SIG-M5 (cell line): ENCODE results near the gene ALDOC.

Experiments
- DNase-seq: peaks from one replicate; lab custom pipeline; 2025; lab: John Stamatoyannopoulos, UW

The ALDOC gene

DNA sequence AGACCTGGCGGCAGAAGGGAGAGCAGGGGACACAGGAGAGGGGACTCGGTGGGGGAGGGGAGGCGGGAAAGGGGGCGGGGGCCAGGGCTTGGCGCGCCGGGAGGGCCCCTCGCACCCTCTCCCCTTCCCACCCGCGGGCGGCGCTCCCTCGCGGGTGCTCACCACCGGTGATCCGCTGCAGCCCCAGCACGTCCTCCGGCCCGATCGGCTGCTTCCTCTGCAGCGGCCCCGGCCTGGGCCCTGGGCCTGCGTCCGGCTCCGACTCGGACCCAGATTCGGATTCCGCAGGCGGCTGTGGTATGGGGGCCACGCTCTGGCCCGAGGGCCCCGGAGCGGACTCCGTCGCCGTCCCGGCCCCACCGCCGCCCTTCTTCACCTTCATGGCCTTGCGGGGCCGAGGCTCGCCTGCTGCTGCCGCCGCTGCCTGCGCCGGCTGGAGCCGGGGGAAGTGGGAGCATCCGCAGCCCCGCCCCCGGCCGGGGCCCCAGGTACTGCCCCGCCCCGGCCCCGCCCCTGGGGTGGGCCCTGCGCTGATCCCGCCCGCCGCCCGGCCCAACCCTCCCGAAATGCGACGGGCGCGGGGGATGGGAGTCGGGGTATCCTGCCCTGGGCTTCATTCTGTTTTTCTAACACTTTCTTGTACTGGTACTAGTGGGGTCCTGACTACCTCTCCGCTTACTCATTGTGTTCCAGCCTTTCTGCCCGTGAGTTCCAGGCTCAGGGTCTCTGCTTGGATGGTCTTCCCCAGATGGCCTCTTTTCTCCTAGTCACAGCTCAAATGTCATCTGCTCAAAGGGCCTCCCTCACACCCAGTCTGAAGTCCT, 24.3 kb downstream of the ALDOC start, which contains the start of gene UNC119:
Gene UNC119, minus strand, starts transcription at position 449 of the 824 bp plus-strand sequence. Its CDS starts 67 bp downstream, at position 382.
- DNase-seq: no peak

DNA sequence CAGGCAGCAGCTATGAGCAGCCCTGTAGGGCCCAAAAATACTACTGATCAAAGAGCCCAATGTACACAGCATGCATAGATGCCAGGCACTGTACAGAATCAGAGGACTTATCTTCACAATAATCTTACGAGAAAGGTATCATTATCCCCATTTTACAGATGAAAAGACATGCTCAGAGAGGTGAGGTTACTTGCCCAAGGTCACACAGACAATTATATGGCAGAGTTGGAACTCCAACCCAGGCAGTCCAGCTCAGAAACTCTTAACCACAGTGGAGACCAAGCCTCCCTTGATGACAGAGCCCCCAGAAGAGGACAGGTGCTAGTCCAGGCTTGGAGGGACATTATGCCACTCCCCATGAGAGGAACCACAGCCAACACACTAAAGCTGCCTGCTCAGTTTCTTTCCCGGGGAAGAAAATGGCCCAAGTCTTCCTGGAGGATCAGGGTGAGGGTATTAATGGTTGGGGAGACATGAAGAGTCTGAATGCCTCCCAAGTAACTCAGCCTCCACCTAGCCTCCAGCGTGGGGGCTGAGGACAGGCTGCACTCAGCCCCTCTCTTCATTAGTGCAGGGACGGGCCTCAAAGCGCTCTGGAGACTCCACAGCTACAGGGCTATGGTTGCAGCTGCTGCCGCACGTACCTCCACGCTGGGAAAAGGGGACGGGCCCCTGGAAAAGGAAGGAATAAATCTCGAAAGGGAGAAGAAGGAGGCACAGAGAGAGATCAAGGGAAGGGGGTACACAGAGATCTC, 25.1 kb downstream of the ALDOC start:
- DNase-seq: no peak

DNA sequence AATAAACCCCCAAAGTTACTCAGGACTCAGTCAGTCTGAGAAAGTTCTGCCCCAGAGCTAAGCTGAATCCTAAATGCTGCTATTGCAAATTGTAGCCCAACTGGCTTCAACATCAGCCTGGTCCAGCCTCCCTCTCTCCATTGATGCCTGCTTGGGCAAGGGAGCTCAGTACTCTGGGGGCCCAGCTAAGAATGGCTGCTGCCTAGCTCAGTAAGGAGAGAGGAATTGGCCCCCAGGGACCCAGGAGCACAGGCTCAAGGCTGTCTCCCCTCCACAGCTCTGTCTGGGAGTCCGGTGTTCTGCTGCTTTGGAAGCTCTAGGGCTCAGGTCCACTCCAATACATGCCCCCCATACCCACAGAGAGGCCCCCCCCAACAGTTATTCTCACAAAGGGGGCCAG, 25.8 kb downstream of the ALDOC start:
- DNase-seq: no peak

DNA sequence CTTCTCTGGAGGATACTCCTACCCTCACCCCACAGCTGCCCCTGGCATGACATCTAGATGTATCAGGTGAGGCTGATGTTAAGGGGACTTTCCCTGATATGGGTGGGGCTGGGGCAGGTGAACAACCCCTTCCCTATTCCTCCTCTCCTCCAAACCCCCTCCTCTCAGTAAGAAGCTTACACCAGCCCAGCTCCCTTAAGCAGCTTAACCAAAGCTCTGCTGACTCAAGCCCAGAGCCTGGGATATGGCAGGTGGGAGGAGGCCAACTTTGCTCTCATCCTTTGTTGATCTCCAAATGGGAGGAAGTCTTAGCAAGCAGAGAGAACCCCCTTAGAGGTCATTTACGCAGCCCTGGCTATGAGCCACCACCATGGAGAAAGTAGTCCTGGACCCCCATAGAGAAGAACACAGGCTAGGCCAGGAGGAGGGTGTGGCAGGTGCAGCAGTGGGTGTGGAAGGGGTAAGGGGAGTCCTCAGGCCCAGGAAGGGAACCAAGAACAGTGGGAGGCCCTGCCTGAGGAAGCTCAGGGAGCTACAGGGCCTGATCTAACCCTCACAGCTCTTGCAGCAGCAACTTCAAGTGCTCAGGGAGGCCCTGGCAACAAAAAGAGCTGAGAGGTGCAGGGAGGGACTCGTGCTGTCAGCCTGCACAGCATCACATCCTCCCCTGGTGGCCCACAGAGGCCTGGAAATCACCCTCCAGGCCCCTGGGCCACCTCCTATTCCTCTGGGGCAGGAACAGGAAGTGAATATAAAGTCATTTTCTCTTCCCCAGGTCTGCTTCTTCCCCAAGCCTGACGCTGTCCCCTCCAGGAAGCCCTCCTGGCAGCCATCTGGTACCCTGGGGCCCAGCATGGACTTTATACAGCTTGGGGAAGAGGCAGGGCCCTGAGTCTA, 27.2 kb downstream of the ALDOC start:
- no peak for DNase-seq

DNA sequence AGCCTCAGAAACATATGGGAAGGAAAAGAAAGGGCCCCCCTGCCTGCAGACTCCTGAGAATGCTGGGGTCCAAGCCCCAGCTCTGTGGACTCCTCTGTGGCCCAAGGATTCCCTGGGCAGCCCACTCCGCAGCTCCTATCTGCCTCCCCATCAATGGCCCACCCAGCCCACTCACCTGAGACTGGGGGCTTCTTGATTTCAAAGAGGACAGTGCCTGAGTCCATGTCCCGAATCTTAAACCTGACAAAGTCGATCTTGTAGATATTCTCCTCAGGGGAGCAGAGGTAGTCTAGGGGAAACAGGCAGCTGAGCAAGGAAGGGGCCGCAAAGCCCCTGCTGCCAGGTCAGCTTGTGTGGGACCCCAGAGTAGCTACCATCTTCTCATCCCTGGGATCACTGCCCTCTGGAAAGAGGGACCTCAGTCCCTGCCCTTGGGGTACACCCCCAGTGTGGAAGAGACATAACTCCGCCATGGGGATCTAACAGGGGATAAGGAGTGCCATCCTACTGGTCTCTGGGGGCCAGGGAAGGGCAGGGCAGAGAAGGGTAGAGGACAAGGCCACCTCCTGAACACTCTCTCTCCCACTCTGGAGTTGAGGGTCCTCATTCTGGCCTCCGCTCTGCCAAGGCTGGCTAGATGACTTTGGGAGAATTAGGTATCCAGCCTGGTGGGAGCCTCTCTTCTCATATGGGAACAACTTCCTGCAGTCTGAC, 28.1 kb downstream of the ALDOC start:
- DNase-seq: no peak

DNA sequence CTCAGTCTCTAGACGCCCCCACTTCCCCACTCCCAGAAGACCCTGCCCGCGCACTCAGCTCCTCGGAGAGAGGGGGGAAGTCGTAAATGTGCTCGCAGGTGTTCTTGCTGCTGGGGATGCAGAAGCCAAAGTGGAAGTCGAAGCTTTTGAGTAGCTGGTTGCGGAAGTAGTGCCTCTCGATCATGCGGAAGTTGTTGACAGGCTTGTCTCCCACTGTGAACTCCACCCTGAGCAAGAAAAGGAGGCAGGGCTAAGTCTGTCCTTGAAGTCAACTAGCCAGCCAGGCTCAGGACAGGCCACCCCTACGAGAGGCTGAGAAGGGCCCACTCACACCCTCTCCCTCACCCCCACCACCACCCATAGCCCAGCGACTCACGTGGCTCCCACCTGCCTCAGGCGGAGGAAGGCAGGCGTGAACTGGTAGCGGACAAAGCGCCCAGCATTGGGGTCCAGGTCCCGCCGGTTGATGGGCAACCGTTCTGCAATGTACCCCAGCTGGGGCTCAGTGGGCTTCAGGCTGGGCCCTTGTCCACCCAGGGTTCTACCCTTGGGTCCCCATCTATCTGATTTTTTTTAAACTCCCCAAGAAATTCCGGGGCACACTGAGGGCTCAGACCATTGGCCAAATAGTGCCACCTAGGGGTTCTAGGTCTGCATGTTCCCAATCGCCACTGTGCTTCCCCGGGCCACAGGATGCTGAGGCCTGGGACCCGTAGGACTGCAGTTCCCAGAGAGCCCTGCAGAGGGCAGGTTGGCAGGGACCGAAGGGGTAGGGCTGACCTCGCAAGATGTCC, 28.9 kb downstream of the ALDOC start:
- no peak for DNase-seq

DNA sequence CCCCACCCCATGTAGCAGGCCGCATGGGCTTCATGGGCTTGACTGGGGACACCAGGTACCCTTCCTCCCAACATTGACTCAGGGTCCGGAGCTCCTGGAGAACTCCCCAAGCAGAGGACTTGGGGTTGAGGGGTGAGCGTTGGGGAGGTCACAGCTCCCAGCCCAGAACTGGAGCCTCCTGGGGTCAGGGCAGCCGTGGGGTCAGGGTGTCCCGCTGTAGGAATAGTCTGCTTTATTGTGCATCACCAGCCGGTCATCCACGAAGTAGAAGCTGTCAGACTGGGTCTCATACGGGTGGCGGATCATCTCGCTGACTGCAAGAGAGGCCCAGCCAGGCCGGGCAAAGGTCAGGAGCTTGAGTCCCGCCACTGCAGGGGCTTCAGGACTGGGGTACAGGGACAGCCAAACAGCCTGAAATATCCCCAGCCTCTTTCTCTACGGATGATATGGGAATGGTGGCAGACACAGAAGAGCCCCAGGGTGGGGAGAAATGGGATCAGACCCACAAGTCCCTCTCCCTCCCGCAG, 29.5 kb downstream of the ALDOC start:
- DNase-seq: no peak

DNA sequence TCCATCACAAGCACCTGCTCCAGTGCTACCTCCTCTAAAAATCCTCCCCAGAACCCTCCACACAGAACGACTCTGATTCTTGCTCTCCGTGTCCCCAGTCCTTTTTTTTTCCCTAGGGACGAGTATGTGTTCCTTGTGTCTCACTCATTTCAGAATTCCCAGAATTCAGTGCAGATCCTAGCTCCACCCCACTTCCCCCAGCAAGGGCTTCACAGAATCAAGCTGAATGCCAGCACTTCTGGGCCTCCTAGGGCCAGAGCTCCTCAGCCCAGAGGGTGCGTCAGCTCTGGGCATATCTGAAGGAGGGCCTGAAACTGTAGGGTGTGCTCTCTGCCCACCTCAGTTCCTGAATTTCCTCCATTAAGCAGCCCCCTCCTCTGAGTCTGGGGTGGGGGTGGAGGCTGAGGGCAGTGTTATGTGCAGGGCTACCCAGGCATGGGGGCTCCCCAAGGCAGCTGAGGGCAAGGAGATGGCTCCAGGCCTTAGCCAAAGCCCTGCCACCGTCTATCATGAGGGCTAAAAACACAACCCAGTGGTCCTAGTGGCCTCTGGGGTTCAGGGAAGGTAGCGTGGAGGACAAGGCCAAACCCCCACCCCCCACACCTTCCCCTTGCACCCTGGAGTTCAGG, 30.8 kb downstream of the ALDOC start:
- no peak for DNase-seq

DNA sequence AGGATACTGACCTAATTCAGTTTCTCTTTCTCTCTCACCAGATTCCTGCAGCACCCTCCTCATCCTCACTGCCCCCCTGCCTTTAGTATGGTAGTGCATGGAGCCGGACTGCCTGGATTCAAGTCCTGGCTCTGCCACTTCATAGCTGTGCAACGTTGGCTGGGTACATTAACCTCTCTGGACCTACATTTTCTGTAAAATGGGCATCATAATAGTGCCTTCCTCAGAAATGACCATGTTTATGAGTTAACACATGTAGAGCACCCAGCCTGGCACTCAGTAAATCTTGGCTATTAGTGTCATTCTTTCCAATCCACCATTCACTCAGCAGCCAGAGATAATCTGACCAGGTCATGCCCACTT, 31.6 kb downstream of the ALDOC start:
- DNase-seq: no peak

DNA sequence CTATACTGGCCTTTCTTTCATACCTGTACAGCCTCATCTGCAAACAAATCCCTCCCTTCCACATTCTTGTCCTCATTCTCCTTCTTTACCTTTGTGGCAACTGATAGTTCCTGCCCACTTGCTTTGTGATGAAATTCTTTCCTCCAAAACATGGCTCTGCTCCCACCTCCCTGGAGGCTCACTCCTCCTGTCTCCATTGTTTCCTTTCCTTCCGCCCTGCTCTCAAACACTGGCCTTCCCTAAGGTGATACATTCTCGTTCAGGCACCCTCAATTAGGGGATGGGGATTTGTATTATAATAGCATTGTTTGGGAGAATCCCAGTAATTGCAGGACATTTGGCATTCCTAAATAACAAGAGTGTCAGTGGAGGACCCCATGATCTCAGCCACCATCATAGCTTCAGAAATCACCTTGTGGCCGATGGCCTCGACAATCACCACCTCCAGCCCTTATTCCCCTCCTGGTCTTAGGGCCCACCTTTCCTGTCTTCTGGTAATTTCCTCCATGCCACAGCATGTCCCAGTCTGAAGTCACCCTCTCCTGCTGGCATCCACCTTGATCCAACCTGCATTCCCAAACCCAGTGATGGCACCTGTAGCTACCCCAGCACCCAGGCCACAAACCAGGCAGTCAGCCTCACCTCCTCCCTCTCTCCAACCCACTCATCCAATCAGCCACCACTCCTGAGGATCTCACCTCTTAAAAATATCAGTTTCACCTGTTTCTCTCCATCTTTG, 32.1 kb downstream of the ALDOC start:
- no peak for DNase-seq

DNA sequence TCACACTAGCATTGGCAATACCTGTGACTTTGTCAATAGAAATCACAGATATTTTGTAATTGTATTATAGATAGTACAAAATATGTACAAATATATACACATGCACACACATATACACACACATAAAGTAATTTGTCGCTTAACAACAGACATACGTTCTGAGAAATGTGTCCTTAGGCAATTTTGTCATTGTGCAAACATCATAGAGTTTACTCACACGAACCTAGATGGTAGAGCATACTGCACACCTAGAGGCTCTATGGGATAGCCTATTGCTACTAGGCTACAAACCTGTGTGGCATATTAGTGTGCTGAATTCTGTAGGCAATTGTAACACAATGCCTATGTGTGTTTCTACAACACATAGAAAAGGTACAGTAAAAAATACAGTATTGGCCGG, 35.3 kb downstream of the ALDOC start:
- DNase-seq: no peak

DNA sequence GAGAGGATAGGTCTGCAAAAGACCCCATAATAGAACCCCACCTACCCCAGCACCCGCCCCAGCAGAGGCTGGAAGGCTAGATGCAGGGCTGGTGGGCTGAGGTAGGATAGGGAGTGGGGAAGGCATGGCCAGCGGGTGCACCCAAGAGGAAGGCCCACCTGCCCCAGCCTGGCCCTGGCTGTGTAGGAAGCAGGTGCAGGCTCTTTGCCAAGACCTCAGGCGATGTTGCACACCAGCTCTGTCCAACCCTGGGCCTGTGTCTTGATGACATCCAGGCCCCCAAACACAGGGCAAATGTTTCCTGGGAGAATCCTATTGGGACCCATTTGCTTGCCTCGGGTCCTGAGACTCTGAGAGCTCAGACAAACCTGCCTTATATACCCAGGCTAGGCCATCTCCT, 36.5 kb downstream of the ALDOC start:
- DNase-seq: no peak

DNA sequence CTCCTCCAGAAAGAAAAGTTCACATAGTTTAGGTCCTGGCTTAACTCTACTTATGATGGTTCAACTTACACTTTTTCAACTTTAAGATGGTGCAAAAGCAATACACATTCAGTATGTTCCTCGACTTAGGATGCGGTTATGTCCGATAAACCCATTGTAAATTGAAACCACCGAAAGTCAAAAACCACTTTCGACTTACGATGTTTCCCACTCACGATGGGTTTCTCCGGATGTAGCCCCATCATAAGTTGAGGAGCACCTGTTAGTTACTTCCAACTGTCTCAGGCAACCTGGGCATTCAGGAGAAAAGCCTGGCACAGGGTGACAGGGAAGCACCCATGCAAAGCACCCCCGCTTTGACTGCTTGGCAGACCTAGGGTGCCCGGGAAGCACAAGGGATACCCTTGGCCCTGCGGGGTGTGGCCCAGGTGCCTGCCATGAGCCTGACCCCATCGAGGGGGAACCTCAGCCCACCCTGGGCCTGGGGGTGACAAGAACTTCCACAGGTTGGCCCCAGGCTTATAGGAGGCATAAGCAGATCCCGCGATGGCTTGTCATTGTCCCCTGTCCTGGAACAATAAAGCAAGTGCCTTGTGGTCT, 38.3 kb downstream of the ALDOC start:
- DNase-seq: no peak

DNA sequence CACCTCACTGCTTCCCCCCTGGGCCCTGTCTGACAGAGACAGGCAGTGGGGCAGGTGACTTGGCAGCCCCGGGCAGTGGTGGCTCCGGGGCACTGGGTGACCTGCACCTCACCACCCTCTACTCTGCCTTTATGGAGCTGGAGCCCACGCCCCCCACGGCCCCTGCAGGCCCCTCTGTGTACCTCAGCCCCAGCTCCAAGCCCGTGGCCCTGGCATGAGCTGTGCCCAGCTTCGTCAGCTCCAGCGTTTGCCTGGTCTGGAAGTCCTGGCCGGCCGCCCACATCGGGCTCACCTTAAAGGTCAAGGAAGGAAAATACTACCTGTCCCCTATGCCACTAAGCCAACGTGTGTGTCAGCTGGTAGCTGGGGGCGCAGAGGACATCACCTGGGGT, 39.5 kb downstream of the ALDOC start:
- DNase-seq: no peak

DNA sequence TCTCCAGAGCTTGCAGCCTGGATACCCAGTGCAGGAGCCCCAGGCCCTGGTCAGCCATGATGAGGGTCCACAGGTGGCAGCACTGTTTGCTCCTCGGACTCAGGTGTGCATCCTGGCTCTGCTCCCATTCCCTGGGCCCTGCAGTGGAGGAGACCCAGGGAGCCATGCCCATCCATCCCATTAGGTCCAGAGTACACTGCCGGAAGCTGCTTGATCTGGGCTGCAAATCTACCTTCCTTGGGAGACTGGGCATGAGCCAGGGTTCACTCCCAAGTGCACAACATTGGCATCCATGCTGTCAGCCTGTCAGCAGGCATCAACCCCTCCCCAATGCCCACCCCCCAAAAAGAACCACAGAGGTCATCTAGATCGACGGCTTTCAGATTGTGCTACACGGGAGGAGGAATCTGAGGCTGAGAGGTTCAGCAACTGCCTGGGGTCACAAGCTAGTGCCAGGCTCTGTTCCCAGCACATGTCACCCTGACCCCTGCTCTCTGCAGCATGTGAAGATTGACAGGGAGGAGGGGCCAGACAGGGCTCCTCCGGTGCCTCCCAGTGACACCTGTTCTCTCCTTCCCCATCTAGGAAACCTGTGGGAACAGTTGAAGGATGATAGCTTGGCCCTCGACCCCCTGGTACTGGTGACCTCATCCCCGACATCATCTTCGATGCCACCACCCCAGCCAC, 40.0 kb downstream of the ALDOC start:
- no peak for DNase-seq

DNA sequence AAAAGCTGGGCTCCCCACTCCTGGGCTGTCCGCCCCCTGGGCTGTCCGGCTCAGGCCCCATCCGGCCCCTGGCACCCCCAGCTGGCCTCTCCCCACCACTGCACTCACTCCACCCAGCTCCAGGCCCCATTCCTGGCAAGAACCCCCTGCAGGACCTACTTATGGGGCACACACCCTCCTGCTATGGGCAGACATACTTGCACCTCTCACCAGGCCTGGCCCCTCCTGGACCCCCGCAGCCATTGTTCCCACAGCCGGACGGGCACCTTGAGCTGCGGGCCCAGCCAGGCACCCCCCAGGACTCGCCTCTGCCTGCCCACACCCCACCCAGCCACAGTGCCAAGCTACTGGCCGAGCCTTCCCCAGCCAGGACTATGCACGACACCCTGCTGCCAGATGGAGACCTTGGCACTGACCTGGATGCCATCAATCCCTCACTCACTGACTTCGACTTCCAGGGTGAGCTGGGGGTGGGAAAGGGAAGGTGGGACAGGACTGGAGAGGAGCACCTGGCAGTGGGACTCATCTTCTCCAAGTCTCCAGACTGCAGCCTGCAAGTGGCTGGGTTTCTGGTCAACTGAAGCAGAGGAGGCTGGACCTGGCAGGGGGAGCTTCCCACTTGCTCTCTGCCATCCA, 41.8 kb downstream of the ALDOC start:
- DNase-seq: no peak

DNA sequence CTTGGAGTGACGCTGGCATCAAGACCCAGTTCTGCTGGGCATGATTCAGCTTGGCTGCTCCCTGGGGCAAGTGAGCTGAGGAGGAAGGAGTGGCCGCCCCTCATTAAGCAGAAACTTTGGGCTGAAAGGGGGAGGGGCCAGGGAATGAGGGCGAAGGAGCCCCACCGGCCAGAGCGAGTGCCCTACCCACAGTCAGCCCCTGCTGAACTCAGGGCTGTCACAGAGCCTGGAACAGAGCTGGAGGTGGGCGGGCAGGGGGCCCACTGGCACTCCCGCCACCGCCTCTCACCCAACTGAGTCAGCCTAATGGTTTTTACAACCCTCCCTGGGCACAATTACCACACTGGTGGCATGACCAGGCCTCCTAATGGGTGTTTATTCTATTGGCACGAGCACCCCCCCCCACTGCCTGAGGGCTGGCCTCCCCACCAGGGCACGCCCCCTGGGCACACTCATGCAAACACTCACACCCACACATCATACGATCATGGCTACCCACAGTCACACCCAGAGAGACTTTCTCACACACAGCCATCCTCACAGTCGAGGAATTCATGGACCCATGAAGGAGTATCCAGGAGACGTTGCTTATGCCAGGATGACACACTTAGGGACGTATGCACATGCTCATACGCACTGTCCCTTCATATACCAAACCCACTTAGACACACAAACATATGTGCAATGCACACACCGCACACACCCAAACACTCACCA, 43.4 kb downstream of the ALDOC start:
- DNase-seq: no peak
